Esophagus muscularis mucosa (tissue), 4 donors: ENCODE results near the gene KCNK17. TPM values are rescaled to one million over a fixed set of nuclear protein-coding genes. Genes with fewer than 3 reads are reported as not detected.

Source experiments
- DNase-seq: peaks from one replicate; pipeline ENCODE4 v3.0.0-alpha.2; 2017; ENCODE audit errors: extremely low spot score
- H3K27ac ChIP-seq, 4 donors: fragments of 200-600 bp; sonication (generic); replicated peaks in 1 of 4; 1 replicate in 3 of 4; 2 replicates in 1 of 4; pipeline ENCODE4 v1.5.1; 2016 to 2019; ENCODE audit warnings: mild to moderate bottlenecking in 1 of 4
- H3K27me3 ChIP-seq, 4 donors: fragments of 200-600 bp; sonication (generic); one replicate each; pipeline versions ENCODE4 v1.5.1 to v1.6.0; 2016 to 2019
- H3K36me3 ChIP-seq, 4 donors: fragments of 200-600 bp; sonication (generic); one replicate each; pipeline ENCODE4 v1.5.1; 2016 to 2019
- H3K4me1 ChIP-seq, 4 donors: fragments of 200-600 bp; sonication (generic); one replicate each; pipeline ENCODE4 v1.5.1; 2016 to 2019
- H3K4me3 ChIP-seq, 4 donors: fragments of 200-600 bp; sonication (generic); 1 replicate in 2 of 4; 2 replicates in 2 of 4; pipeline ENCODE4 v1.5.1; 2016 to 2019; ENCODE audit warnings: mild to moderate bottlenecking in 4 of 4, moderate library complexity in 1 of 4
- H3K9me3 ChIP-seq, 4 donors: fragments of 200-600 bp; sonication (generic); 1 replicate in 3 of 4; 2 replicates in 1 of 4; pipeline ENCODE4 v1.5.1; 2016 to 2019
- EP300 ChIP-seq: sonication (generic); formaldehyde crosslinking; IDR thresholded peaks from one replicate; pipeline ENCODE4 v1.6.1; 2017; ENCODE audit warnings: antibody characterized with exemption
- POLR2A ChIP-seq: fragments of 450-650 bp; IDR thresholded peaks from one replicate; pipeline ENCODE4 v1.6.1; 2017; ENCODE audit warnings: antibody characterized with exemption, moderate library complexity, mild to moderate bottlenecking, low read depth
- POLR2AphosphoS5 ChIP-seq, 2 donors: sonication (generic); formaldehyde crosslinking; IDR thresholded peaks; one replicate each; pipeline ENCODE4 v1.6.1; 2017; ENCODE audit warnings: antibody characterized with exemption in 2 of 2
- WGBS: methylation state at CpG from one replicate; pipeline ENCODE4 v1.1.5; 2018; 5-methylcytosine and 5-hydroxymethylcytosine counted together
- intact Hi-C: fragments of 100-400 bp; cut with DNase I; formaldehyde crosslinking; loops from one replicate; pipeline ENCODE4 v1.15.1; 2023
- total RNA-seq, 4 donors: library from RNA; depleted of rRNA; stranded (reverse); fragments of >200 nt; gene quantifications; one replicate each; pipeline versions ENCODE4 v1.1.0 to v1.2.1, GENCODE V29; 2016
- TF ChIP-seq, protein P1 (sequence below), 3 experiments: fragments of 200-600 bp in 2 of 3; fragments of 450-650 bp in 1 of 3; sonication (generic) in 2 of 3; IDR thresholded peaks; one replicate each; pipeline ENCODE4 v1.5.1; 2017 to 2019; ENCODE audit warnings: antibody characterized with exemption in 3 of 3, mild to moderate bottlenecking in 2 of 3, moderate library complexity in 1 of 3

KCNK17 gene
- total RNA-seq, 4 donors from 2014 or later = 0.17 TPM; not detected in 3

DNA sequence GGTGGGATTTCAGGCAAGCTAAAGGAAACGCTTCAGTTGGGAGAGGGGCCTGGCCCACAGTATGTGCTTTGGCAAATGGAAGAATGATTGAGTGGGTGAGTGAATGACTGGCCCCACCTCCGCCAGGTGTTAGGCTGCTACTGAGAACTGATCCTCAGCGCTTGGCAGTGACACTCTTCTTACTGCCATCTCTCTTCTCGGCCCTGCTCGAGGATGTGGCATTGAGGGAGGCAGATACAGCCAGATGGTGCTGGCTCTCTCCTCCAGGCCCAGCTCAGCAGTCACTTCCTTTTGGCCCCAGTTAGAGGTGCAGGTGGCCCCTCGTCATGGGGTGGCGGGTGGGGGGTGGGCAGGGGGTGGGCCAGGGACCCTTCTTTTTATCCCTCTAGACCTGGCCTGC lies 46.0 kb downstream of the KCNK17 start:
- no peak overlapping the region for H3K4me3 ChIP-seq
- no peak overlapping the region for H3K27ac ChIP-seq
- no peaks in the 10 kb centered on the region for H3K9me3 ChIP-seq
- TF ChIP-seq POLR2A (no peak), POLR2AphosphoS5 (IDR thresholded peaks at IDR 0.05) (no peak)
- 79% methylated on average over 7 of the region's 7 CpGs for WGBS
- no peaks in the 10 kb centered on the region for H3K4me1 ChIP-seq
- H3K36me3 ChIP-seq = no peaks in the 10 kb centered on the region
- no peaks in the 10 kb centered on the region for H3K27me3 ChIP-seq
- intact Hi-C loops = no loop called here
- no peak for DNase-seq

DNA sequence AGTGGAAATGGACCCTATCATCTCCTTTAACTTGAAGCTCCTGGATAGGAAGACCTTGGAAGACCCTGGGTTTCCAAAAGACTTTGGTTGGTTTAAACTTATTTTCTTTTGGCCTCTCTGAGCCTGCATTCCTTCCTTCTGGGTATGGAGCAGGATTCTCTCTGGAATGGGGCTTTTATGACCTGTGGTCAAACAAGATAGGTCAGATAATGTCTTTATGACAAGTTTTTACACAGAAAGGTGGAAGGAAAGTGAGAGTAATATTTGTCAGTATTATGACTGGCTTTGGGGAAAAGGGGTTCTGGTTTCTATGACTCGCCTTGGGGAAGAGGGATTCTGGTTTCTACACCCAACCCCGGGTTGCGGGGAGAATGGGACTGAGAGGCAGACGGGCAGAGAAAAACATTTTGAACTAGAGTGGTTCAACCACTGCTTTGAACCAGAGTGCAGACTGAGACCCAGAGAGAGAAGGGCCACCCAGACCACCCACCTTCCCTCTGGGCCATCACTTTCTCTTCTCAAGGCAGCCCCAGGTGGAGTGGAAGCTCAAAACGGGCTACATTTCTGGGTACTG lies 47.4 kb downstream of the KCNK17 start:
- 88% methylated on average over 5 of the region's 5 CpGs for WGBS
- H3K27me3 ChIP-seq = peaks cover 0 to 5% (median 0%) of the 10 kb centered on the region in 4 donors
- H3K4me3 ChIP-seq = no peak overlapping the region
- TF ChIP-seq POLR2A (no peak), POLR2AphosphoS5 (IDR thresholded peaks at IDR 0.05) (no peak), EP300 (no peak)
- TF ChIP-seq, protein P1, sequence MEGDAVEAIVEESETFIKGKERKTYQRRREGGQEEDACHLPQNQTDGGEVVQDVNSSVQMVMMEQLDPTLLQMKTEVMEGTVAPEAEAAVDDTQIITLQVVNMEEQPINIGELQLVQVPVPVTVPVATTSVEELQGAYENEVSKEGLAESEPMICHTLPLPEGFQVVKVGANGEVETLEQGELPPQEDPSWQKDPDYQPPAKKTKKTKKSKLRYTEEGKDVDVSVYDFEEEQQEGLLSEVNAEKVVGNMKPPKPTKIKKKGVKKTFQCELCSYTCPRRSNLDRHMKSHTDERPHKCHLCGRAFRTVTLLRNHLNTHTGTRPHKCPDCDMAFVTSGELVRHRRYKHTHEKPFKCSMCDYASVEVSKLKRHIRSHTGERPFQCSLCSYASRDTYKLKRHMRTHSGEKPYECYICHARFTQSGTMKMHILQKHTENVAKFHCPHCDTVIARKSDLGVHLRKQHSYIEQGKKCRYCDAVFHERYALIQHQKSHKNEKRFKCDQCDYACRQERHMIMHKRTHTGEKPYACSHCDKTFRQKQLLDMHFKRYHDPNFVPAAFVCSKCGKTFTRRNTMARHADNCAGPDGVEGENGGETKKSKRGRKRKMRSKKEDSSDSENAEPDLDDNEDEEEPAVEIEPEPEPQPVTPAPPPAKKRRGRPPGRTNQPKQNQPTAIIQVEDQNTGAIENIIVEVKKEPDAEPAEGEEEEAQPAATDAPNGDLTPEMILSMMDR (IDR thresholded peaks at IDR 0.05) = no peak
- H3K9me3 ChIP-seq = no peaks in the 10 kb centered on the region
- no peak for DNase-seq
- H3K36me3 ChIP-seq = no peaks in the 10 kb centered on the region
- H3K27ac ChIP-seq = no peak overlapping the region
- H3K4me1 ChIP-seq = no peaks in the 10 kb centered on the region
- intact Hi-C loops = no loop called here

DNA sequence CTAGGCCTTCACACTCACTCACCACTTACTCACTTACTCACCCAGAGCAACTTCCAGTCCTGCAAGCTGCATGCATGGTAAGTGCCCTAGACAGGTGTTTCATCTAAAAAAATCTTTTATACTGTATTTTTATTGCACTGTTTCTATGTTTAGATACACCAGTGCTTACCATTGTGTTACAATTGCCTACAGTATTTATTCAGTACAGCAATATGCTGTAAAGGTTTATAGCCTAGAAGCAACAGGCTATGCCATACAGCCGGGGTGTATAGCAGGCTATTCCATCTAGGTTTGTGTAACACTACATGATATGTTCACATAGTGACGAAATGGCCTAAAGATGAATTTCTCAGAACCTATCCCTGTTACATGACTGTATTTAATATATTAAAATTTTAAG lies 47.8 kb downstream of the KCNK17 start:
- Histone ChIP-seq H3K27me3 (peaks cover 0 to 10% (median 0%) of the 10 kb centered on the region in 4 donors), H3K9me3 (no peaks in the 10 kb centered on the region), H3K4me3 (no peak overlapping the region), H3K36me3 (no peaks in the 10 kb centered on the region), H3K27ac (no peak overlapping the region), H3K4me1 (no peaks in the 10 kb centered on the region)
- intact Hi-C loops = no loop called here
- WGBS = 91% methylated on average over 2 of the region's 2 CpGs
- DNase-seq = no peak
- TF ChIP-seq EP300 (no peak), POLR2AphosphoS5 (IDR thresholded peaks at IDR 0.05) (no peak), POLR2A (no peak)
- TF ChIP-seq, protein P1 (IDR thresholded peaks at IDR 0.05) = no peak

DNA sequence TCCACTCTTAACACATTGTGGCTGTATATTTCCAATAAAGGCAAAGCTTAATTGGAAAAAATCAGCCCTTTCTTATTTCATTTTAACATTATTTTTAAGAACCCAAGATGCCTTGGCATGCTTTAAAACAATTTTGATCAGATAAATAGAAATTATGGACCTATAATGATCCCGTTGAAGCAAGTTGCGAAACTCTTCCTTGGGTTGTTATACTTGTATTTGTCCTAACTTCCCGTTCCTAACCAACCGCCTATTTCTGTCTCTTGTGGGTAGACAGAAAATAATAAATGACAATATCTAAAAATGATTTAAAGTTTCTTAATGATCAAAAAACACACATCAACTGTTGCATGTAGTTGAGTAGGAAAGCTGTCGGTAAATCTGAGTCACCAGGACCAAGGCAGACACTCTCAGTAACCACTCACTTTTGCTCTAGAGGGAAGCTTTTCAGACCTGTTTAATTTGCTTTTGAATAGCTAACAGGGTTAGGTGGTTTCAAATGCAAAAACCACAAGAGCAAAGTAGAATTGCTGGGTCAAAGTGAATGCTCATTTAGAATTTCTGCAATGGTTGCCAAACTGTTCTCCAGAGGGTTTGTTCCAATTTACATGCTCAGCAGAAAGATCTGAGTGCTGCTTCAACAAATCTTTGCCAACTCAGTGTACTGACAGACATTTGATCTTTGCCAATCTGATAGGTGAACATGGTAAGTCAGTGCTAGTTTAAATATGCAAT lies 50.7 kb downstream of the KCNK17 start:
- H3K9me3 ChIP-seq = no peaks in the 10 kb centered on the region
- H3K36me3 ChIP-seq = no peaks in the 10 kb centered on the region
- intact Hi-C loops = no loop called here
- peaks cover 0 to 31% (median 0%) of the 10 kb centered on the region in 4 donors for H3K27me3 ChIP-seq
- no peak for DNase-seq
- no peak overlapping the region for H3K27ac ChIP-seq
- no peaks in the 10 kb centered on the region for H3K4me1 ChIP-seq
- WGBS = 54% methylated on average over 5 of the region's 5 CpGs
- no peak overlapping the region for H3K4me3 ChIP-seq
- TF ChIP-seq EP300 = no peak
- TF ChIP-seq POLR2A = no peak
- TF ChIP-seq, protein P1 (IDR thresholded peaks at IDR 0.05) = no peak
- TF ChIP-seq POLR2AphosphoS5 (IDR thresholded peaks at IDR 0.05) = no peak

DNA sequence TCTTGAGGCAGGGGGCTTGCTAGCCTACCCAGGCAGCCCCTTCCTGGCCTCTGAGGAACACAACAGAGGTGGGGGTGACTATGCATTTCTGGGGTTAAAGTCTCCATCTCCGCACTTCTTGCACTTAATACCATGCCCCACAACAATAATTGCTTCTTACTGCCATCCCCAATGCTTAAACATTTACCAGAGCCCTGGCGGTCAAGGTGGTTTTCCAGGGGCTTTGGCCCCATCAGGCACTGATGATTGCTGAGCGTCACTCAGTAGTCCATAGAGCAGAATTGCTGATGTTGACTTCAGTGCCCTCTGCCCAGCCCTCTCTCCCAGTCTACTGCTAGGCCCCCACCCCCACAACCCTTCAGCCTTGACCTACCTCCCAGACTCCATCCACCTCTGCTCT lies 52.5 kb downstream of the KCNK17 start:
- WGBS = 85% methylated on average over 3 of the region's 3 CpGs
- Histone ChIP-seq H3K9me3 (no peaks in the 10 kb centered on the region), H3K27me3 (peaks cover 0 to 31% (median 0%) of the 10 kb centered on the region in 4 donors), H3K4me3 (no peak overlapping the region), H3K36me3 (no peaks in the 10 kb centered on the region), H3K27ac (no peak overlapping the region), H3K4me1 (no peaks in the 10 kb centered on the region)
- no peak for DNase-seq
- intact Hi-C loops = no loop called here
- TF ChIP-seq POLR2A = no peak
- no peak for TF ChIP-seq POLR2AphosphoS5 (IDR thresholded peaks at IDR 0.05)
- TF ChIP-seq, protein P1 (IDR thresholded peaks at IDR 0.05) = no peak
- TF ChIP-seq EP300 = no peak
